Vagina (tissue), 2 donors: ENCODE data around the gene OR51S1.

Experiments used
- POLR2AphosphoS5 ChIP-seq, 2 donors: sonication (generic); formaldehyde crosslinking; IDR thresholded peaks; one replicate each; pipeline ENCODE4 v1.9.0; 2017; ENCODE audit warnings: antibody characterized with exemption in 2 of 2, mild to moderate bottlenecking in 2 of 2, low read depth in 1 of 2; ENCODE audit not compliant: insufficient read depth in 1 of 2
- TF ChIP-seq, protein P1 (sequence below), 3 experiments: fragments of 450-650 bp in 2 of 3; fragments of 200-600 bp in 1 of 3; sonication (generic) in 1 of 3; IDR thresholded peaks; one replicate each; pipeline ENCODE4 v1.5.1; 2017 to 2019; ENCODE audit warnings: antibody characterized with exemption in 3 of 3, mild to moderate bottlenecking in 2 of 3, moderate library complexity in 2 of 3

DNA sequence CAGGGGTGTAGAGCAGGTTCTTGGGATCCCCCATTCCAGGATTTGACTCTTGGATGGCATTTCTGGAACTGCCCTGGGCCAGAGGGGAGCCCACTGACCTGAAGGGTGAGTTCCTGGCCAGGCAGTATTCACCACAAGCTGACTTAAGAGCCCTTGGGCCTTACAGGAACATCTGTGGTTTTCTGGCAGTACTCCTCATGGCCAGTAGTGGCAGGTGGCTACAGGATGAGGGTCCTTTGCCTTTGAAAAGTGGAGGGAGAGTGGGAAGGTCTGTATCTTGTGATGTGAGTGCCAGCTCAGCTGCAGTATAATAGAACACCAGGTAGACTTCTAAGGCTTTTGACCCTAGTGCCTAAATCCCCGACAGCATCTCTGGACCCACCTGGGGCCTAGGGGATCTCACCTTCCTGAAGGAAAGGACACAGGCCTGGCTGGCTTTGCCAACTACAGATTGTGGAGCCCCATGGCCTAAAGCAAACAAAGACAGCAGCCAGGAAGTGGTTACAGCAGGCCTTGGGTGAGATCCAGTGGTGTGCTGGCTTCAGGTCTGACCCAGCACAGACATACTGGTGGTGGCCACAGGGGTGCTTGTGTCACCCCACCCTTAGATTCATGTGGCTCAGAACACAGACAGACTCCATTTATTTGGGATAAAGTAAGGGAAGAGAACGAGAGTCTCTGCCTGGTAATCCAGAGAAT lies 9.0 kb downstream of the OR51S1 start:
- TF ChIP-seq, protein P1, sequence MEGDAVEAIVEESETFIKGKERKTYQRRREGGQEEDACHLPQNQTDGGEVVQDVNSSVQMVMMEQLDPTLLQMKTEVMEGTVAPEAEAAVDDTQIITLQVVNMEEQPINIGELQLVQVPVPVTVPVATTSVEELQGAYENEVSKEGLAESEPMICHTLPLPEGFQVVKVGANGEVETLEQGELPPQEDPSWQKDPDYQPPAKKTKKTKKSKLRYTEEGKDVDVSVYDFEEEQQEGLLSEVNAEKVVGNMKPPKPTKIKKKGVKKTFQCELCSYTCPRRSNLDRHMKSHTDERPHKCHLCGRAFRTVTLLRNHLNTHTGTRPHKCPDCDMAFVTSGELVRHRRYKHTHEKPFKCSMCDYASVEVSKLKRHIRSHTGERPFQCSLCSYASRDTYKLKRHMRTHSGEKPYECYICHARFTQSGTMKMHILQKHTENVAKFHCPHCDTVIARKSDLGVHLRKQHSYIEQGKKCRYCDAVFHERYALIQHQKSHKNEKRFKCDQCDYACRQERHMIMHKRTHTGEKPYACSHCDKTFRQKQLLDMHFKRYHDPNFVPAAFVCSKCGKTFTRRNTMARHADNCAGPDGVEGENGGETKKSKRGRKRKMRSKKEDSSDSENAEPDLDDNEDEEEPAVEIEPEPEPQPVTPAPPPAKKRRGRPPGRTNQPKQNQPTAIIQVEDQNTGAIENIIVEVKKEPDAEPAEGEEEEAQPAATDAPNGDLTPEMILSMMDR (IDR thresholded peaks at IDR 0.05): no peak
- no peak for TF ChIP-seq POLR2AphosphoS5 (IDR thresholded peaks at IDR 0.05; ENCODE audit: insufficient read depth in 1 of 2, low read depth in 1 of 2)
